GM23248 (cell line): Measurements from ENCODE around the gene RPL13. TPM values are rescaled to one million over a fixed set of nuclear protein-coding genes. Genes with fewer than 3 reads are reported as not detected.

Source experiments
- DNase-seq: peaks from one replicate; pipeline ENCODE4 v3.0.0-alpha.2; 2015
- H2AFZ ChIP-seq: fragments of 200-600 bp; sonication (generic); 2 replicates; pipeline ENCODE4 v1.6.1; 2016; ENCODE audit warnings: antibody characterized with exemption
- H3F3A ChIP-seq: fragments of 200-600 bp; sonication (generic); 2 replicates; pipeline ENCODE4 v1.6.1; 2016; ENCODE audit warnings: mild to moderate bottlenecking, antibody characterized with exemption, mixed run types; ENCODE audit not compliant: insufficient read depth
- H3K27ac ChIP-seq: fragments of 200-600 bp; sonication (generic); 2 replicates; pipeline ENCODE4 v1.5.1; 2016; ENCODE audit warnings: mild to moderate bottlenecking
- H3K27me3 ChIP-seq: fragments of 200-600 bp; sonication (generic); replicated peaks from 2 replicates; pipeline ENCODE4 v1.6.1; 2016; ENCODE audit warnings: mild to moderate bottlenecking; ENCODE audit not compliant: insufficient read depth
- H3K36me3 ChIP-seq: fragments of 200-600 bp; sonication (generic); 2 replicates; pipeline ENCODE4 v1.6.1; 2016; ENCODE audit warnings: low read depth, mild to moderate bottlenecking
- H3K4me1 ChIP-seq: fragments of 200-600 bp; sonication (generic); 2 replicates; pipeline ENCODE4 v1.6.1; 2016; ENCODE audit warnings: mild to moderate bottlenecking; ENCODE audit not compliant: insufficient read depth
- H3K4me2 ChIP-seq: fragments of 200-600 bp; sonication (generic); one replicate; pipeline ENCODE4 v1.6.1; 2016; ENCODE audit warnings: mild to moderate bottlenecking; ENCODE audit not compliant: unreplicated experiment
- H3K4me3 ChIP-seq: fragments of 200-600 bp; sonication (generic); 2 replicates; pipeline ENCODE4 v1.5.1; 2016; ENCODE audit warnings: mild to moderate bottlenecking
- H3K79me2 ChIP-seq: fragments of 200-600 bp; sonication (generic); 2 replicates; pipeline ENCODE4 v1.6.1; 2016; ENCODE audit warnings: mild to moderate bottlenecking; ENCODE audit not compliant: insufficient read depth
- H3K9ac ChIP-seq: fragments of 200-600 bp; sonication (generic); 2 replicates; pipeline ENCODE4 v1.6.1; 2016; ENCODE audit warnings: mild to moderate bottlenecking
- H3K9me2 ChIP-seq: fragments of 200-600 bp; sonication (generic); 2 replicates; pipeline ENCODE4 v1.6.1; 2016; ENCODE audit warnings: mixed run types, mild to moderate bottlenecking, moderate library complexity; ENCODE audit not compliant: insufficient read depth
- H3K9me3 ChIP-seq: fragments of 200-600 bp; sonication (generic); one replicate; pipeline ENCODE4 v1.6.1; 2017; ENCODE audit warnings: low read depth
- H4K20me1 ChIP-seq: fragments of 200-600 bp; sonication (generic); 2 replicates; pipeline ENCODE4 v1.6.0; 2016; ENCODE audit not compliant: insufficient read depth
- EZH2 ChIP-seq: fragments of 200-600 bp; sonication (generic); IDR thresholded peaks from 2 replicates; pipeline ENCODE4 v1.6.1; 2018; ENCODE audit warnings: antibody characterized with exemption, mild to moderate bottlenecking; ENCODE audit not compliant: insufficient read depth, poor library complexity, severe bottlenecking
- EZH2phosphoT487 ChIP-seq: fragments of 200-600 bp; sonication (generic); IDR thresholded peaks from 2 replicates; pipeline ENCODE4 v1.6.1; 2018; ENCODE audit warnings: antibody characterized with exemption, moderate library complexity, mild to moderate bottlenecking, low read depth; ENCODE audit not compliant: insufficient read depth
- WGBS, 2 experiments: methylation state at CpG; one replicate each; pipeline ENCODE4 v1.1.6; 2015 to 2017; ENCODE audit warnings: low lambda C conversion rate in 2 of 2, low coverage in 1 of 2; ENCODE audit errors: missing lambda C conversion rate in 2 of 2; 5-methylcytosine and 5-hydroxymethylcytosine counted together
- in situ Hi-C: fragments of 300-500 bp; cut with MboI; formaldehyde crosslinking; loops from 2 replicates; pipeline ENCODE4 v1.15.0; 2020
- polyA plus RNA-seq: library from polyadenylated mRNA; unstranded; fragments of >200 nt; fragmentation: Nextera tagmentation; extraction: Ambion mirVana; gene quantifications from 2 replicates; pipeline ENCODE4 v1.2.1, GENCODE V29; 2016
- total RNA-seq: library from RNA; depleted of rRNA; stranded (reverse); fragments of >200 nt; shearing (Covaris generic); gene quantifications from 2 replicates; pipeline ENCODE4 v1.2.3, GENCODE V29; 2014

The RPL13 gene
- total and polyA plus RNA-seq, 2 experiments from 2014 or later, result 1,418 to 3,580 TPM

GRCh38 chr16:89561884-89562599 lies 1.6 kb downstream of the RPL13 start:
- peak overlapping the region; percentile 84 for H3K4me3 ChIP-seq
- H3K9me3 ChIP-seq, result no peaks in the 10 kb centered on the region
- no peak overlapping the region for H2AFZ ChIP-seq
- no peak overlapping the region for H3K27ac ChIP-seq
- in situ Hi-C loops, result no loop called here
- peaks cover 36% of the 10 kb centered on the region for H3K36me3 ChIP-seq
- WGBS, 2 experiments, result 64 to 67% methylated on average over 23 of the region's 23 CpGs
- peak overlapping the region; percentile 93 for H3K4me2 ChIP-seq
- peak overlapping the region; percentile 96 for H3K9ac ChIP-seq
- H3K79me2 ChIP-seq, result peaks cover 30% of the 10 kb centered on the region
- TF ChIP-seq EZH2 (no peak), EZH2phosphoT487 (no peak)
- H3K4me1 ChIP-seq, result peaks cover 38% of the 10 kb centered on the region
- peaks cover 68% of the 10 kb centered on the region for H3F3A ChIP-seq
- H3K27me3 ChIP-seq, result no peaks in the 10 kb centered on the region
- H4K20me1 ChIP-seq, result peaks cover 33% of the 10 kb centered on the region
- no peaks in the 10 kb centered on the region for H3K9me2 ChIP-seq
- no peak for DNase-seq

DNA sequence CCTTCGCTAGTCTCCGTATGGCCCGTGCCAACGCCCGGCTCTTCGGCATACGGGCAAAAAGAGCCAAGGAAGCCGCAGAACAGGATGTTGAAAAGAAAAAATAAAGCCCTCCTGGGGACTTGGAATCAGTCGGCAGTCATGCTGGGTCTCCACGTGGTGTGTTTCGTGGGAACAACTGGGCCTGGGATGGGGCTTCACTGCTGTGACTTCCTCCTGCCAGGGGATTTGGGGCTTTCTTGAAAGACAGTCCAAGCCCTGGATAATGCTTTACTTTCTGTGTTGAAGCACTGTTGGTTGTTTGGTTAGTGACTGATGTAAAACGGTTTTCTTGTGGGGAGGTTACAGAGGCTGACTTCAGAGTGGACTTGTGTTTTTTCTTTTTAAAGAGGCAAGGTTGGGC lies 2.5 kb downstream of the RPL13 start:
- DNase-seq, result no peak
- Histone ChIP-seq H2AFZ (no peak overlapping the region), H3K9me3 (no peaks in the 10 kb centered on the region), H4K20me1 (peaks cover 33% of the 10 kb centered on the region), H3K27ac (no peak overlapping the region), H3K36me3 (peaks cover 36% of the 10 kb centered on the region), H3K79me2 (peaks cover 30% of the 10 kb centered on the region), H3K27me3 (no peaks in the 10 kb centered on the region), H3K4me1 (peaks cover 38% of the 10 kb centered on the region), H3K9ac (peak overlapping the region; percentile 96; the same call in 1 of the 2 replicates), H3K4me2 (peak overlapping the region; percentile 93), H3K4me3 (peak overlapping the region; percentile 84; the same call in 1 of the 2 replicates), H3F3A (peaks cover 68% of the 10 kb centered on the region), H3K9me2 (no peaks in the 10 kb centered on the region)
- 90 to 93% methylated on average over 11 to 12 of the region's 12 CpGs for WGBS, 2 experiments
- in situ Hi-C loops, result no loop called here
- TF ChIP-seq EZH2phosphoT487 (no peak), EZH2 (no peak)

- H4K20me1 ChIP-seq, result peaks cover 33% of the 10 kb centered on the region
- H3F3A ChIP-seq, result peaks cover 64% of the 10 kb centered on the region
- no peak for DNase-seq
- no peak for TF ChIP-seq EZH2
- no peak for TF ChIP-seq EZH2phosphoT487
- no peak overlapping the region for H2AFZ ChIP-seq
- no peak overlapping the region for H3K4me3 ChIP-seq
- H3K79me2 ChIP-seq, result peaks cover 30% of the 10 kb centered on the region
- 46 to 47% methylated on average over 12 of the region's 12 CpGs for WGBS, 2 experiments
- no peaks in the 10 kb centered on the region for H3K9me2 ChIP-seq
- H3K27ac ChIP-seq, result no peak overlapping the region
- peak overlapping the region; percentile 96 for H3K9ac ChIP-seq
- H3K27me3 ChIP-seq, result no peaks in the 10 kb centered on the region
- H3K9me3 ChIP-seq, result no peaks in the 10 kb centered on the region
- in situ Hi-C loops, result no loop called here
- peak overlapping the region; percentile 93 for H3K4me2 ChIP-seq
- peaks cover 35% of the 10 kb centered on the region for H3K4me1 ChIP-seq
- peaks cover 36% of the 10 kb centered on the region for H3K36me3 ChIP-seq
Measured at GRCh38 chr16:89563639-89564392, 3.3 kb downstream of the RPL13 start.

DNA sequence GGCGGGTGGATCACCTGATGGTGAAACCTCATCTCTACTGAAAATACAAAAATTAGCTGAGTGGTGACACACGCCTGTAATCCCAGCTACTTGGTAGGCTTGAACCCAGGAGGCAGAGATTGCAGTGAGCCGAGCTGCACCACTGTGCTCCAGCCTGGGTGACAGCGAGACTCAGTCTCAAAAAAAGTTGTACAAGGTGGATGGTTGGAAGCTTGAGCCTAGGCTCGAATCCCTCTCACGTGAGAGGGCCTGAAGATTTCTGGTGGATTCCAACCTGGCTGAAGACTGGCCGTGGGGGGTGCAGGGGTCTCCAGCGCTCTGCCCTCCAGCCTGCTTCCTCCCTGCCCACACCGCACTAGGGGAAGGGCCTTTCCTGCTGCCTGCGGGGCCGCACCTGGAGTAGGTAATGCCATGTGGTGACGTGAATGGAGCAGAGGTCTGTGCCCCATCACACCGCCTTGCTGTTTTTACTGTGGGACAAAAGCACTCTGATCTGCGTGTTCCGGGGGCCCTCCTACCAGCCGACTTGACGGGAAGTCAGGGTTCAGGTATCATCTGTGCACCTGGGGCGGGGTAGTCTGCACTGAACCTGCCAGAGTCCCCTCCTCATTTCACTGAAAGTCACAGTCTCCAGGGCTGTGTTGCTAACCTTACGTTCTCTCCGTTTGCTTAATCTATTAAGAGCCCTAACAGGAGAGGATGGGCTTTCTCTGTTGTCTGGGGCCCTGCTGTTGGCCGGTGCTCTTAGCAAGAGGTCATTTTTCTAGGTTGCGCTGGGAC lies 4.2 kb downstream of the RPL13 start:
- peak; percentile 29 for DNase-seq
- no peak overlapping the region for H2AFZ ChIP-seq
- no peaks in the 10 kb centered on the region for H3K27me3 ChIP-seq
- no peaks in the 10 kb centered on the region for H3K9me3 ChIP-seq
- peaks cover 30% of the 10 kb centered on the region for H3K79me2 ChIP-seq
- peaks cover 58% of the 10 kb centered on the region for H3F3A ChIP-seq
- H3K4me1 ChIP-seq, result peaks cover 27% of the 10 kb centered on the region
- peaks cover 36% of the 10 kb centered on the region for H3K36me3 ChIP-seq
- in situ Hi-C loops, result no loop called here
- H3K27ac ChIP-seq, result no peak overlapping the region
- 76 to 78% methylated on average over 22 of the region's 22 CpGs for WGBS, 2 experiments
- H3K4me2 ChIP-seq, result peak overlapping the region; percentile 60
- H4K20me1 ChIP-seq, result peaks cover 33% of the 10 kb centered on the region
- H3K9ac ChIP-seq, result peak overlapping the region; percentile 96; the same call in 1 of the 2 replicates
- H3K9me2 ChIP-seq, result no peaks in the 10 kb centered on the region
- TF ChIP-seq EZH2phosphoT487 (no peak), EZH2 (no peak)
- no peak overlapping the region for H3K4me3 ChIP-seq
